ENCODE data around the gene PDE4D. TPM values are rescaled to one million over a fixed set of nuclear protein-coding genes. Genes with fewer than 3 reads are reported as not detected.

PDE4D gene
- total and polyA plus RNA-seq, 10 of the 15 experiments (the other 5 are each of a cell fraction or from before 2014, with no cell fraction given) = 0.87 to 4.1 (median 2.2) TPM

GRCh38 chr5:59348189-59348588 lies 545.3 kb downstream of the PDE4D start:
- Histone ChIP-seq H4K20me1 (ENCODE audit: control insufficient read depth, insufficient read depth) (no peaks in the 10 kb centered on the region), H3K9me3 (replicated peaks; ENCODE audit: control insufficient read depth, insufficient read depth, low read length) (no peaks in the 10 kb centered on the region), H3K36me3 (ENCODE audit: control insufficient read depth in 2 of 2, insufficient read depth in 2 of 2, low read length in 1 of 2) (no peaks in the 10 kb centered on the region), H2AFZ (ENCODE audit: control insufficient read depth, low read depth, low read length) (no peak overlapping the region), H3K27me3 (replicated peaks in 1 of 2; ENCODE audit: control insufficient read depth in 2 of 2, insufficient read depth in 2 of 2, low read length in 1 of 2) (no peaks in the 10 kb centered on the region), H3K79me2 (ENCODE audit: control insufficient read depth, insufficient read depth, low read length) (no peaks in the 10 kb centered on the region), H3K4me3 (no peak overlapping the region), H3K27ac (ENCODE audit: control insufficient read depth, insufficient read depth) (no peak overlapping the region), H3K4me2 (ENCODE audit: control insufficient read depth, insufficient read depth) (no peak overlapping the region), H3K4me1 (ENCODE audit: control insufficient read depth, insufficient read depth, low read length) (no peaks in the 10 kb centered on the region), H3K9ac (ENCODE audit: control insufficient read depth, insufficient read depth, low read length) (no peak overlapping the region)
- SMC1A ChIA-PET (ENCODE audit: uncharacterized antibody, unreplicated experiment) = interaction anchor here (0.6 to 1.3 kb wide), 2 partner anchors 11 to 39 kb away, joined by 3 read pairs; no protein-coding TSS in a partner anchor
- no TSS peak for BruUV-seq (replicated peaks)
- intact Hi-C loops (cut with micrococcal nuclease; ENCODE audit: unreplicated experiment) = no loop called here
- in situ Hi-C loops (cut with MboI) = no loop called here
- POLR2A ChIA-PET = interaction anchor here (0.6 kb wide), 1 partner anchor 10 kb away, joined by 4 read pairs; no protein-coding TSS in a partner anchor
- FAIRE-seq (no peak), DNase-seq (ENCODE audit: low read depth, low spot score) (no peak), ATAC-seq (no peak)
- CTCF ChIA-PET = interaction anchor here (0.6 to 1.0 kb wide), 4 partner anchors 13 to 1017 kb away, joined by 3 read pairs; no protein-coding TSS in a partner anchor
- no peak for TF ChIP-seq ZBED1 (IDR thresholded peaks at IDR 0.05; ENCODE audit: borderline replicate concordance)
- no peak for TF ChIP-seq STAT3 (IDR thresholded peaks at IDR 0.05; ENCODE audit: low read depth, low read length)
- TF ChIP-seq ZNF274 (IDR thresholded peaks at IDR 0.05; ENCODE audit: insufficient read depth, insufficient read length) = no peak
- TF ChIP-seq CTCF (IDR thresholded peaks at IDR 0.05 in 2 of 3, conservative IDR thresholded peaks at IDR 0.05 in 1 of 3; ENCODE audit: control insufficient read depth in 2 of 3, extremely low read depth in 1 of 3, insufficient read depth in 1 of 3, low read depth in 3 of 3, low read length in 3 of 3) = no peak; a peak in 1 of 6 replicates
- no peak for TF ChIP-seq SP1 (IDR thresholded peaks at IDR 0.05; ENCODE audit: low read depth, low read length)
- RAD21 ChIA-PET (ENCODE audit: unreplicated experiment) = interaction anchor here (1.0 kb wide), 1 partner anchor 160 kb away, joined by 3 read pairs; no protein-coding TSS in a partner anchor

GRCh38 chr5:59346982-59347381 lies 546.5 kb downstream of the PDE4D start:
- no peak for ATAC-seq
- ChIA-PET POLR2A (no interaction called here), SMC1A (ENCODE audit: uncharacterized antibody, unreplicated experiment) (interaction anchor here (1.3 kb wide), 1 partner anchor 12 kb away, joined by 3 read pairs; no protein-coding TSS in a partner anchor), CTCF (no interaction called here), RAD21 (ENCODE audit: unreplicated experiment) (no interaction called here)
- H3K27me3 ChIP-seq (replicated peaks in 1 of 2; ENCODE audit: control insufficient read depth in 2 of 2, insufficient read depth in 2 of 2, low read length in 1 of 2) = no peaks in the 10 kb centered on the region
- H3K36me3 ChIP-seq (ENCODE audit: control insufficient read depth in 2 of 2, insufficient read depth in 2 of 2, low read length in 1 of 2) = no peaks in the 10 kb centered on the region
- H3K9me3 ChIP-seq (replicated peaks; ENCODE audit: control insufficient read depth, insufficient read depth, low read length) = no peaks in the 10 kb centered on the region
- in situ Hi-C loops (cut with MboI) (no loop called here), intact Hi-C loops (cut with micrococcal nuclease; ENCODE audit: unreplicated experiment) (no loop called here)
- no peak for FAIRE-seq
- H3K4me3 ChIP-seq = no peak overlapping the region
- H4K20me1 ChIP-seq (ENCODE audit: control insufficient read depth, insufficient read depth) = no peaks in the 10 kb centered on the region
- no peak overlapping the region for H3K4me2 ChIP-seq (ENCODE audit: control insufficient read depth, insufficient read depth)
- no TSS peak for BruUV-seq (replicated peaks)
- no peak overlapping the region for H3K9ac ChIP-seq (ENCODE audit: control insufficient read depth, insufficient read depth, low read length)
- no peaks in the 10 kb centered on the region for H3K79me2 ChIP-seq (ENCODE audit: control insufficient read depth, insufficient read depth, low read length)
- 37% methylated on average over 1 of the region's 1 CpG for WGBS (ENCODE audit: insufficient coverage, insufficient replicate concordance, low lambda C conversion rate, missing lambda C conversion rate)
- no peak overlapping the region for H2AFZ ChIP-seq (ENCODE audit: control insufficient read depth, low read depth, low read length)
- no peak for TF ChIP-seq ZNF687 (IDR thresholded peaks at IDR 0.05)
- no peak for TF ChIP-seq MEF2A (IDR thresholded peaks at IDR 0.05; ENCODE audit: insufficient read depth, low read depth, low read length)
- TF ChIP-seq MEF2B (IDR thresholded peaks at IDR 0.05; ENCODE audit: partially characterized antibody, poor library complexity, severe bottlenecking) = no peak
- H3K4me1 ChIP-seq (ENCODE audit: control insufficient read depth, insufficient read depth, low read length) = no peaks in the 10 kb centered on the region
- no peak overlapping the region for H3K27ac ChIP-seq (ENCODE audit: control insufficient read depth, insufficient read depth)
- no peak for DNase-seq (ENCODE audit: low read depth, low spot score)

All from GM12878 (cell line).